NCI-H128 (cell line): ENCODE data around the gene D2HGDH.
"Not testable (repeated sequence)": the region's sequence is repeated elsewhere in the genome, so short reads cannot be mapped to it uniquely, and the experiment has no call there.

Experiments used
- DNase-seq: peaks from one replicate; lab custom pipeline; 2025; ENCODE audit not compliant: unreplicated experiment; lab: John Stamatoyannopoulos, UW

The D2HGDH gene

DNA sequence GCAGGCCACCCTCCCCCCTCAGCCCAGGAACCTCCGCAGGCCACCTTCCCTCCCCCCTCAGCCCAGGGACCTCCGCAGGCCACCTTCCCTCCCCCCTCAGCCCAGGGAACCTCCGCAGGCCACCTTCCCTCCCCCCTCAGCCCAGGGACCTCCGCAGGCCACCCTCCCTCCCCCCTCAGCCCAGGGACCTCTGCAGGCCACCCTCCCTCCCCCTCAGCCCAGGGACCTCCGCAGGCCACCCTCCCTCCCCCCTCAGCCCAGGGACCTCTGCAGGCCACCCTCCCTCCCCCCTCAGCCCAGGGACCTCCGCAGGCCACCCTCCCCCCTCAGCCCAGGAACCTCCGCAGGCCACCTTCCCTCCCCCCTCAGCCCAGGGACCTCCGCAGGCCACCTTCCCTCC is 71.8 kb downstream of the D2HGDH start:
- not testable (repeated sequence) for DNase-seq

DNA sequence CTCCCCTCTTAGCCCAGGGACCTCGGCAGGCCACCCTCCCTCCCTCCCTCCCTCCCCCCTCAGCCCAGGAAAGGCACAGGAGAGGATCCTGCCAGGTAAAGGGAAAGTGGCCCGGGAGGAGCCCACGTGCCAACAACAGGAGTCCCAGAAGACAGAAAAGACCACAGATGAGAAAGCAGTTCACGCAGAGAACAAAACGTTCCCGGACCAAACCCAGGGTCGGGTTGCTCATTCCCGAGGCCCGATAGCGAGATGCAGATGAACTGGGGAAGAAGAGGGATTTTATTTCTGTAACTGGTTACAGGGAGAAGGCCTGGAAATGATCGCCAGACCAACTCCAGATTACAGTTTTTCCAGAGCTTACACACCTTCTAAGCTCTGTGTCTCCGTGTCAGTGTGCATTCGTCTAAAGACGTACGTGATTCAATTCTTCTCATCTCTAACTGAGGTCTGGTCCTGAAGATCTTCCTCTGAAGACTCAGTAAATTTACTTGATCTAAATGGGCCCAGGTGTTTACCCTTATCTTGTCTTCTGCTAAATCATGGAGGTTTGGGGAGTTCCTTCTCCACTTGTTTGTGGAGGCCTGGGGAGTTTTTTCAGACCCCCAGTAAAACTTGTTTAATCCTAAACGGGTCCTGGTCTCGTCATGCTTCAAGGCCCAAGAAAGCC is 73.8 kb downstream of the D2HGDH start:
- no peak for DNase-seq

DNA sequence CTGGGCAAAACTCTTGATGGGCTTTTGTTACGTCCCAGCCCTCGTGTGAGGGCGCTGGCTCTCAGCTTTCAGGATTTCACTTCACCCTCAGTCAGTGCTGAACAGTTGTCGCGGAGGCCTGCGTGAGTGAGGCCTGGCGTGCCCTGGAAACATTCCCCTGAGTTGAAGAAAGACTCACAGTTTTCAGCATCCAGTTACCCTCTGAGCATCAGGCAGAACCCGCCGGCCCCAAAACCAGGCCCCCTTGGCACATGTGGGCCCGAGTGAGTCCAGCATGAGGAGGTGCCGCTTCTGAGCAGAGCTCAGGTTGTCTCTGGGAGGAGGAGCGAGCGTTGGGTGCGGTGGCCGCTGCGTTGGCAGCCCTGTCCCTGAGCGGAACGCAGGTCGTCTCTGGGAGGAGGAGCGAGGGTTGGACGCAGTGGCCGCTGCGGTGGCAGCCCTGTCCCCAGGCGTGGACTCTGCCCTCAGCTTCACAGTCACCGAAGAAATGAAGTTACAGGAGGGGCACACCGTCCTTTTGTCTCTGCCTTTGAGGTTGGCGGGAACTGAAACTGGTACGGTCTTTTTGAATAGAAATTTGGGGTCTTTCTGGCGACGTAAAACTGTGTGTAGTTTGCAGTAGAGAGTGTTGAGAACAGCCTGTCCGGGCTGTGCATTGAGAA is 74.4 kb downstream of the D2HGDH start, which contains the start of gene NEU4:
NEU4 (plus strand) TSS at position 473 of the 662 bp plus-strand sequence. CDS start 5,292 bp downstream, outside the sequence.
- no peak for DNase-seq

DNA sequence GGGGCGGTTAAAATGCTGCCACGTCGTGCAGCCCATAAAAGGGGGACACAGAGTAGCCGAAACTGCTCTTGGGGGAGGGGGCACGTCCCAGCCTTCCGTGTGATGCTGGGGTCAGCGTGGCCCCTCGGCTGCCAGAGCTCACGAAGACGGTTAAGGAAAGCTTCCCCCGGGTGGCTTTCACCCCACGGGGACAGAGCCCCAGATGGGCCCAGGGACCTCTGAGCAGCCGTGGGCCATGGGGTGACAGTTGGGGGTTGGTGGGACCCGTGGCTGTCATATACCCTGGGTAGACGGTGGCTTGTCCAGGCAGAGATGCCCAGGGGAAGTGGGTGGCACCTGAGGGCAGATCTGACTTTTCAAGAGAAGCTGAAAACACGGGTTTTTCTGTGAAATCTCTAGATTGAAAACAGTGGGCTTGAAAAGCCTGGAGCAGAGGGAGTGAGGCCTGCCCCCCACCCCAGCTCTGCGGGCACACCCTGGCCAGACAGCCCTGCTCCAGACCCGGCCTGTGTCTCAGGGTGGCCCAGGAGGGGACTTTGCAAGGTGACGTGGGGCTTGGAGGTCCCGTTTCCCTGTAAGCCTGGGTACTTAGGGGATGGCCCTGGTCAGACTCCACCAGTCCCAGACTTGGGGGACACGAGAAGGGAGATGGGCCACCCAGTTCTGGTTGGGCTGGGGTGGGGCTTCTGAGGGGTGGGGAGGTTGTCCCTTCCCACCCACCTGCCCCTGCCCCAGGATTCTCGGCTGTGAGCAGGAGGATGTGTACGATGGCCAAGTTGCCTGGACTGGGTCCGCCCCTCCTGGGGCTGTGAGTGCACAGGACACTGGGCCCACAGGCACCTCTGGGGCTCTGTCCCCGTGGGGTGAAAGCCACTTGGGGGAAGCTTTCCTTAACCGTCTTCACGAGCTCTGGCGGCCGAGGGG is 75.2 kb downstream of the D2HGDH start:
- DNase-seq, result no peak

DNA sequence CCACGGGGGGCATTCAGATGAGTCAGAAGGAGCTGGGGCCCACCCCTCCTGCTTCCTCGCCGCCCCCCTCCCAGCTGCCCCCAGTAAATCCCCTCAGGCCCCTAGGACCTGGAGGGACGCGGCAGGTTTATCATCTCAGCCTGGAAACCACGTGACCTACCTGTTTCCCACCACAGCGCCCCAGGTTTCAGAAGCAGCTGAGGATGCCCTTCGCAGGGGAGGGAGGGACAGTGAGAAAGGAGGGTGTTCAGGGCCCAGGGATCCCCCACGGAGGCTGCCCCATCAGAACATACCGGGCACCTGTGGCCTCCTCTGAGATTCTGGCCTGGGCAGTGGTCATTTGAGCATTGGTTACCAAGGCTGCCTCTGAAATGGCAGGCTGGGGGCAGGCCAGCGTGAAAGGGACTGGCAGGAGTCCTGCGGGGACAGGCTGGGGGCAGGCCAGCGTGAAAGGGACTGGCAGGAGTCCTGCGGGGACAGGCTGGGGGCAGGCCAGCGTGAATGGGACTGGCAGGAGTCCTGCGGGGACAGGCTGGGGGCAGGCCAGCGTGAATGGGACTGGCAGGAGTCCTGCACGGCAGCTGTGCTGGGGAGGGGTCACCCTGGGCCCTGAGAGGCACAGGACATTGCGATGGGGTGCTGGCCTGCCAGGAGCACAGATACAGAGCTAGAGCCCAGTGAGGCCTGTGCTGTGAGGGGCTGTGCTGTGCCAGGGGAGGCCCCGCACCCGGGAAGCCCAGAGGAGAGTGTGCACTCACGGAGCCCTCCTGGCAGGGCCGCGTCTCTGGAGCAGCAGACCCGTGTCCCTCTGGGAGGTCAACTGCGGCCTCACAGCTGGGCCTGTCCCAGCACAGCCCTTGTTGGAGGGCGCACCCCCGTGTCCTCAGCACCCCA is 76.1 kb downstream of the D2HGDH start:
- DNase-seq, result no peak

DNA sequence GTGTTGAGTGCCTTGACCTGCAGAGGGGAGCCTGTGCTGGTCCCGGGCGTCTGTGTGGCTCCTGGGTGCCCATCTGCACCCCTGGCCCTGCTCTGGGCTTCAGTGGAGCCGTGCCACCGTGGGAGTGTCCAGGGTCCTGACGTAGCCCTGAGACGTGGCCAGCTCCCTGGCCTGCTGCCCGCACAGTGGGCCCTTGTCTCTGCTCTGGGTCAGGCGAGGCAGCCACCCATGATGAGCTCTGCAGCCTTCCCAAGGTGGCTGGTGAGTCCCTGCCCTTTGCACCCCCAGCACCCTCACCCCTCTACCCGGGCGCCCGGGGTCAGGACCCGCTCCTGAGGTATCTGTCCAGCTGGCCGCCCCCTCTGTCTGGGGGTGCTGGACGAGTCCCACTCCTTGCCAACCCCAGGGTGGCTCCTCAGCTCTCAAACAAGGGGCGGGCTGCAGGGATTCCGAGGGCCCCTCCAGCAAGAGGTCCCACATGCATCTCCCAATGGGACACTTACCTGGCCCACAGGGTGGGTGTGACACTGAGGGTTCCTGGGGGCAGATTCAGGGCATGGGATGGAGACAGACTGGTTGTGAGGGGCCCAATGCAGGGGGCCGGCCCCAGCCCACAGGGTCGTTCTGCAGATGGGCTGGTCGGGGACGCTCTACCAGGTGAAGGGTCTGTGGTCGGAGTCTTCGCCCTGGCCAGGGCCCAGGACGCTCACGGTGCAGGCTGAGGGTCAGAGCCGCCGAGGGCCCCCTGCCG is 76.9 kb downstream of the D2HGDH start:
- no peak for DNase-seq

DNA sequence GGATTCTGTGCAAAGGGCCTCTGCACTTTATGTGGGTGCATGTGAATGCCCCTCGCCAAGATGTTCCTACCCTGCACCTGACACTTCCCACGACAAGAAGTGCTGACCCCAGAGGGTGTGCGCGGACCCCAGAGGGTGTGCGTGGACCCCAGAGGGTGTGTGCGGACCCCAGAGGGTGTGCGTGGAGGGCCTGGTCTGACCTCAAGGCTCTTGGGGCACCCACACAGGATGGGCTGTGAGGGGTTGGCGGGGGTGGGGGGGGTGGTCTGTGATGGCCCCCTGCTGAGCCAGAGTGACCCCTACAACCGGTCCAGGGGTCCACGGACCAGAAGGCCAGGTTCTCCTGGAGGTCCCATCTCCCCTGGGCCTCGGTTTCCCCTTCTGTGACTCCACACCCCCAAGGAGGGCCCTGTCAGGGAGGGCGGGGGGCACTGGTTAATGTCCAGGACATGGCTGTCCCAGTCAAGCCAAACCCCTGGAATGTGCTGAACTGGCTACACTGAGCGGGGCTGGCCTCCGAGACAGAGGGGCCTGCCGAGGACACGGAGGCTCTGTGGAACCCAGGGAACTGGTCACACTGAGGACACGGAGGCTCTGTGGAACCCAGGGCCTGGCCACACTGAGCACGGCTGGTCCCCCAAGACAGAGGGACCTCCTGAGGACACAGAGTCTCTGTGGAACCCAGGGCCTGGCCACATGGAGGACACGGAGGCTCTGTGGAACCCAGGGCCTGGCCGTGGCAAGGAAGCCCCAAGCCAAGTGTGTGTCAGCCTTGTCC is 77.7 kb downstream of the D2HGDH start:
- no peak for DNase-seq

DNA sequence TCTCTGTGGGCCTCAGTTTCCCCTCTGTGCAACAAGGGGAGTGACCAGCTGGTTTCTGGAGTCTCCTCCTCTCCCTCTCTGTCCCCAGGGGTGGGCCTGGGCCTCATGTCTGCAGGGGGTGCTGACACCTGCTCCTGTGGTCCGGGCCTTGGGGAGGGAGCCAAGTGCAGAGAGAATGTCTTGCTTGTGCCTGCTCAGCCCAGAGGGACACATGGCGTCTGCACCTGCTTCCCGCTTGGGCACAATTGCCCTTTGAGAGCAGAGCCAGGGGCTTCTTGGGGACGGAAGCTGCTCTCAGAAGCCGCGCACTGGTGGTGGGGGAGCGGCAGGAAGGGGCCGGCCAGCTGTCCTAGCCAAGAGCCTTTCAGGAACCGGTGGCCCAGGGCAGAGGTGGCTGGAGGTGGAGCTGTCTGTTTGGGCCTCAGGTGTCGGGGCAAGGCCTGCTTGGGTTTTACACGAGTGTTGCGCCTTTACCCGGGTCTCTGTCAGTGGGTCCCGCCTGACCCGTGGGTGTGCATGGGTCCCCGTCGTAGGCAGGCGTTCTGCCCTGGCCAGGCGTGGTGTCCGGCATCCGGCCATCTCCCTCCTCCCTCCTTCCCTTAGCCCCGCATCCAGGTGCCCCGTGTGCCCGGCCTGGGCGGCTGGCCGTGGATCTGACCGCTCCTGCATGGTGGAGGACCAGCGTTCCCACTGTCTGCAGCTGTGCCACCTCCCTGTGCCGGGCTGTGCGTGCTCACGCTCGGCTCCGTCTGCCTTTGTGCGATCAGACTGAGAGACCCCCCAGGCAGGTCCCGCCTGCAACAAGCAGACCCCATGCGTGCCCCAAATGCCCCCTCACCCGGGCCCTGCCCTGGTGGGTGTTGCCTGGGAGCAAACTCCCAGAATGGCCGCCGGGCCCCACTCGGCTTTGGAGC is 78.6 kb downstream of the D2HGDH start:
- no peak for DNase-seq

DNA sequence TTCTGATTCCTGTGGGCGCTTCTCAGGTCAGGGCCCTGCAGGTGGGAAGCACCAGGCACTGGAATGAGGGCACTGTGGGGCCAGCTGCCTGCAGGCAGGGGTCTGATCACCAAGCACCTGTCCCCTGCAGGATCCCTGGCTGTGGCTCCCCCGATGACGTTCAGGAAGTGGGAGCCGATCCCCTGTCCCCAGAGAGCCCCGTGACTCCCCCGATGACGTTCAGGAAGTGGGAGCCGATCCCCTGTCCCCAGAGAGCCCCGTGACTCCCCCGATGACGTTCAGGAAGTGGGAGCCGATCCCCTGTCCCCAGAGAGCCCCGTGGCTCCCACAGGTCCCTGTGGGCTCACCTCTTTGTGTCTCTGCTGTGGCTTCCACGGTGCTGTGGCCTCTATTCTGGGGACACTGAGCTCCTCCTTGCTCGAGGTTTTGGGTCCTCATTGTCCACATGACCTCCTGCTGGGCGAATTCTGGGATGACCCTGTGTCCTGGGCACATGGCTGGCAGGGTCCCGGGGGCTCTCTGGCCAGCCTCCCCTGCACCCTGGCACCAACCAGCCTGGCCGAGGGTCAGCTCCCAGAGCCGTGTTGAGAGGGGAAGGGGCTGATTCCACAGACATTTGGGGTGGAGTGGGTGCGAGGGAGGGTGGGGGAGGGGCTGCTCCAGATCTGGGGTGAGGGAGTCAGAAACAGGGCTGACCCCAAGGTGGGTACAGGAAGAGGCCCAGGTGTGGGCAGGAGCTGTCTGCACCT is 79.4 kb downstream of the D2HGDH start:
- DNase-seq, result no peak

DNA sequence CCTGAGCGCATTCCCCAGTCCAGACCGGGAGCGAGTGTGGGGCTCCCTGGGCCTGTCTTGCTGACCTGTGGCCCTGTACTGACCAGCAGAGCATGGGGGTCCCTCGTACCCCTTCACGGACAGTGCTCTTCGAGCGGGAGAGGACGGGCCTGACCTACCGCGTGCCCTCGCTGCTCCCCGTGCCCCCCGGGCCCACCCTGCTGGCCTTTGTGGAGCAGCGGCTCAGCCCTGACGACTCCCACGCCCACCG is 79.9 kb downstream of the D2HGDH start:
- DNase-seq, result no peak

DNA sequence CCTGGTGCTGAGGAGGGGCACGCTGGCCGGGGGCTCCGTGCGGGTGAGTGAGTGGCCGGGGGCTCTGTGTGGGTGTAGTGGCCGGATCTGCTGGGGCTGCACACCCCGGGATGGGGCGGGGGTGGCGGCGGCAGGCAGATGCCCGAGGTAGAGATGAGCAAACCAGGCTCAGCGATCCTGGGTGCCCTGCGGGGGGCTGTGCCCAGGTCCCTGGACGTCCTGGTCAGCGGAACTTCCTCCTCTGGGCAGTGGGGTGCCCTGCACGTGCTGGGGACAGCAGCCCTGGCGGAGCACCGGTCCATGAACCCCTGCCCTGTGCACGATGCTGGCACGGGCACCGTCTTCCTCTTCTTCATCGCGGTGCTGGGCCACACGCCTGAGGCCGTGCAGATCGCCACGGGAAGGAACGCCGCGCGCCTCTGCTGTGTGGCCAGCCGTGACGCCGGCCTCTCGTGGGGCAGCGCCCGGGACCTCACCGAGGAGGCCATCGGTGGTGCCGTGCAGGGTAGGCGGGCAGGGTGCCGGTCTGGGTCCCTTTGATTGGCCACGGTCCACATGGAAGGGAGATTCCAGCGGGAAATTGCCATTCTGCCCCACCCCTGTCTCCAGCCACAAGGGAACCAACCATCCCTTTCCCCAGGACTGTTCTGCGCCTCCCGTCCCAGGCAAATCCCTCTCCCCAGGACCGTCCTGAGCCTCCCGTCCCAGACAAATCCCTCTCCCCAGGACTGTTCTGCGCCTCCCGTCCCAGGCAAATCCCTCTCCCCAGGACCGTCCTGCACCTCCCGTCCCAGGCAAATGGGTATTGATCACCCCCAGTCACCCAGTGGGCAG is 80.4 kb downstream of the D2HGDH start:
- DNase-seq, result no peak

DNA sequence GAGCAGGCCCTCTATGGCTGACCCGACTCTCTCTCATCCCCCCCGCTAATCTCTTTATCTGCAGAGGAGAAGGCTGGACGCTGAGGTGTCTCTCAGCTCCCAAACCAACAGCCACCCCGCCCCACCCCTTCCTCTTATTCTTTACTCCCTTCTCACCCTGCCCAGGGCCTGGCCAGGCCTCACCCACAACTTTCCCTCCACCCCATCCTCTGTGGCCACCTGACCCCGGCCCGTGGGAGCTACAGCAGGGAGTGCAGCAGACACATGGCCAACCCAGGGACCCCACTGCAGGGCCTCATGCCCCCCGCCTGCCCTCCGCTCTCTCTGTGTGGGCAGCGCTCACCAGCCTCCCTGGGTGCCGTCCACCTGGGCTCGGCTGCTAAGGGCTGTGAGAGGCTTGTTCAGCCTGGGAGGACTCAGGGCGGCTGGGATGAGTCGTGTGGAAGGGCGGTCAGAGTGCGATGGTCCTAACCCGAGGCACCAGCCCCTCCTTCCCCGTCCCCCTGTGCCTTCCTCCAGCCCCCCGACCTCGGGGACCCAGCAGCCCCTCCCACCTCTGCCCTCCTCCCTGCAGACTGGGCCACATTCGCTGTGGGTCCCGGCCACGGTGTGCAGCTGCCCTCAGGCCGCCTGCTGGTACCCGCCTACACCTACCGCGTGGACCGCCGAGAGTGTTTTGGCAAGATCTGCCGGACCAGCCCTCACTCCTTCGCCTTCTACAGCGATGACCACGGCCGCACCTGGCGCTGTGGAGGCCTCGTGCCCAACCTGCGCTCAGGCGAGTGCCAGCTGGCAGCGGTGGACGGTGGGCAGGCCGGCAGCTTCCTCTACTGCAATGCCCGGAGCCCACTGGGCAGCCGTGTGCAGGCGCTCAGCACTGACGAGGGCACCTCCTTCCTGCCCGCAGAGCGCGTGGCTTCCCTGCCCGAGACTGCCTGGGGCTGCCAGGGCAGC is 81.3 kb downstream of the D2HGDH start:
- DNase-seq, result no peak

DNA sequence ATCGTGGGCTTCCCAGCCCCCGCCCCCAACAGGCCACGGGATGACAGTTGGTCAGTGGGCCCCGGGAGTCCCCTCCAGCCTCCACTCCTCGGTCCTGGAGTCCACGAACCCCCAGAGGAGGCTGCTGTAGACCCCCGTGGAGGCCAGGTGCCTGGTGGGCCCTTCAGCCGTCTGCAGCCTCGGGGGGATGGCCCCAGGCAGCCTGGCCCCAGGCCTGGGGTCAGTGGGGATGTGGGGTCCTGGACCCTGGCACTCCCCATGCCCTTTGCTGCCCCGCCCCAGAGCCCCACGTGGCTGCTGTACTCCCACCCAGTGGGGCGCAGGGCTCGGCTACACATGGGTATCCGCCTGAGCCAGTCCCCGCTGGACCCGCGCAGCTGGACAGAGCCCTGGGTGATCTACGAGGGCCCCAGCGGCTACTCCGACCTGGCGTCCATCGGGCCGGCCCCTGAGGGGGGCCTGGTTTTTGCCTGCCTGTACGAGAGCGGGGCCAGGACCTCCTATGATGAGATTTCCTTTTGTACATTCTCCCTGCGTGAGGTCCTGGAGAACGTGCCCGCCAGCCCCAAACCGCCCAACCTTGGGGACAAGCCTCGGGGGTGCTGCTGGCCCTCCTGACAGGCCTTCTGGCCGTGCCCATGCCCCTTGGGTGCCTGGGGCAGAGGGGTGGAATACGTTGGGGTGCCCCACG is 82.1 kb downstream of the D2HGDH start:
- DNase-seq, result no peak

DNA sequence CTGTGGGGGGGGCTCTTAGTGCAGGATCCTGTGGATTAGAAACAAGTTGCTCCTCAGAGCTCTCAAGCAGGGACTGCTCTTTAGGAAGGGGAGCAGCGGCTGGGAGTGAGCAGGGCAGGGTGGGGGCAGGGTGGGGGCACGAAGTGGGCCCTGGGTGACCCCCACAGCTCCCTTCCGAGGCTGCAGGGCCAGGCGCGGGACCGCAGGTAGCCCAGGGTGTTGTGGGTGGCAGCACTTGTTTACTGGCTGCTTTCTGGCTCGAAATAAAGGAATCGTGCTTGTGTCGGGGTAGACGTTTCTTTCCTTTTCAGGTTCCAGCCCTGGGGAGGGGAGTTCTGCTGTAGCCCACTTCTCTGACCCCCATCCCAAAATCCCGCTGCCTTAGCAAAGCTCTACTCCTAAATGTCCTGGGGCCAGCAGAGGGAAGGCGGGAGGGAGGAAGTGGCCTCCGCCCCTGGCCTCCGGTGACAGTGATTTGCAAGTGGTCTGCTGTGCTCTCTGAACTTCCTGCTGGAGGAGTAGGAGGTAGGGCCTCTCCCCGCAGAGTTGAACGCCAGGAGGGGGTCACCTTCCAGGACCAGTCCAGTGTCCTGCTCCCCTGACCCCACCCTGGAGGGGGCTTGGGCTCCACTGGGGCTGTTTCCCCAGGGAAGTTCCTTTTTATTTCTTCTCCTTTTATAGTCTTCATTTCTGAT is 82.8 kb downstream of the D2HGDH start:
- no peak for DNase-seq

DNA sequence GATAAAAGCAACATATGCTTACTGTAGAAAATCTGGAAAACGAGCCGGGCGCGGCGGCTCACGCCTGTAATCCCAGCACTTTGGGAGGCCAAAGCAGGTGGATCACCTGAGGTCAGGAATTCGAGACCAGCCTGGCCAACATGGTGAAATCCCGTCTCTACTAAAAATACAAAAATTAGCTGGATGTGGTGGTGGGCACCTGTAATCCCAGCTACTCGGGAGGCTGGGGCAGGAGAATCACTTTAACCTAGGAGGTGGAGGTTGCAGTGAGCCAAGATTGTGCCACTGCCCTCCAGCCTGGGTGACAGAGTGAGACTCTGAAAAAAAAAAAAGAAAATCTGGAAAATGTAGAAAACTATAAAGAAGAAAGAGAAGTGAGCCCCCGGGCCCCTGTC is 83.4 kb downstream of the D2HGDH start:
- not testable (repeated sequence) for DNase-seq
